ENCODE measurements around the gene TMEM140. TPM values are rescaled to one million over a fixed set of nuclear protein-coding genes. Genes with fewer than 3 reads are reported as not detected.

TMEM140 gene
- total RNA-seq, 3 donors from 2014 or later (not counting 1 experiment from before 2014, with no cell fraction given) = 60.0 to 81.7 (median 76.9) TPM

- intact Hi-C loops (cut with micrococcal nuclease) = loop anchor here (2.0 kb wide), 1 partner anchor 57 kb away; no protein-coding TSS in a partner anchor
- no peaks in the 10 kb centered on the region for H3K27me3 Mint-ChIP-seq (ENCODE audit: low read depth in 2 of 2)
- Histone ChIP-seq H3K9me3 (ENCODE audit: control insufficient read depth, insufficient read depth, low read length) (peaks cover 4% of the 10 kb centered on the region), H3K4me3 (ENCODE audit: low read length) (no peak overlapping the region), H3K36me3 (ENCODE audit: control insufficient read depth, insufficient read depth, low read length) (peaks cover 9% of the 10 kb centered on the region), H3K27ac (ENCODE audit: low read length) (peak overlapping the region; percentile 15), H3K4me1 (ENCODE audit: control insufficient read depth, insufficient read depth, low read length) (peaks cover 37% of the 10 kb centered on the region), H3K27me3 (ENCODE audit: control insufficient read depth, insufficient read depth, low read length) (no peaks in the 10 kb centered on the region)
- peaks cover 7 to 9% of the 10 kb centered on the region in 2 donors for H3K9me3 Mint-ChIP-seq
- ATAC-seq (peak in 1 of 3 donors; percentile 24), DNase-seq (no peak)
- peaks cover 77 to 82% of the 10 kb centered on the region in 2 donors for H3K4me1 Mint-ChIP-seq
- H3K36me3 Mint-ChIP-seq = peaks cover 18% of the 10 kb centered on the region
- WGBS (ENCODE audit: insufficient coverage) = 97% methylated on average over 1 of the region's 2 CpGs
- peak overlapping the region; percentile 75 for H3K4me3 Mint-ChIP-seq
- no peak for TF ChIP-seq CTCF (IDR thresholded peaks at IDR 0.05)
- peak overlapping the region; percentile 80 to 89 for H3K27ac Mint-ChIP-seq
These were observed 11.7 kb downstream of the TMEM140 start for GRCh38 chr7:135159359-135160085.

DNA sequence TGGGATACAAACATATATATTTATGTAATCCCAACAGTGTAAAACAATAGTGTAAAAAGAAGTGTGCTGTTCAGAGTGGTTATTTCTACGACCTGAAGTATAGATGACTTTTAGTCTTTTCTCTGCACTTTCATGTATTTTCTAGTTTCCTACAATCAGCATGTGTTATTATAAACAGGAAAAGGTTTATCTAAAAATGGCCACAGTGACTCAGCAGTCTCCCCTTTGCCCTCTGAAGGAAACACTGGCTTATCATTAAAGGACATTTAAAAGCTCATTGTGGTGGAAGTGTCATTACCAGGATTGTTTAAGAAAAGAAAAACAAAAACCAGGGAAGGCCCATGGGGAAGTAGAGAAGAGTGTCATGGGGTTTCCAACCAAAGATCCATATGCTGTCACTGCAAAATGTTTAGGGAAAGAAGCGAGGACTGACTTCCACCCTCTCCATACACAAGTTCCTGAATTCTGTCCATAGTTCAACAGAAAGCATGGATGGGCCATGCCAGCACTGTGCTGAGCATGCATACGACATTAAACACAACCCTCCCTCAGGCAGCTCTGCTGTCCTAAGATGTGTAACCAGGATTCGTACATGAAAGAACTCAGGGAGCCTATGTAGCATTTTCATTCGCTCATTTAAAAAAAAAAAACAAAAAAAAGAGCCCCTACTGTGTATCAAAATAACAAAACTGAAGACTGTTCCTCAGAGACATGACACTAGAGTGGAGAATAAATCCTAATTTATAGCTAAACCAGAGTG is 12.4 kb downstream of the TMEM140 start:
- H3K9me3 ChIP-seq (ENCODE audit: control insufficient read depth, insufficient read depth, low read length) = peaks cover 4% of the 10 kb centered on the region
- peak overlapping the region; percentile 16 for H3K27ac ChIP-seq (ENCODE audit: low read length)
- ATAC-seq (peak; percentile 56 to 68 (median 59)), DNase-seq (no peak)
- H3K9me3 Mint-ChIP-seq = peaks cover 3 to 7% of the 10 kb centered on the region in 2 donors
- peaks cover 37% of the 10 kb centered on the region for H3K4me1 ChIP-seq (ENCODE audit: control insufficient read depth, insufficient read depth, low read length)
- H3K4me1 Mint-ChIP-seq = peaks cover 70 to 74% of the 10 kb centered on the region in 2 donors
- TF ChIP-seq CTCF (IDR thresholded peaks at IDR 0.05) = no peak
- H3K27me3 ChIP-seq (ENCODE audit: control insufficient read depth, insufficient read depth, low read length) = no peaks in the 10 kb centered on the region
- H3K27me3 Mint-ChIP-seq (ENCODE audit: low read depth in 2 of 2) = no peaks in the 10 kb centered on the region
- H3K4me3 ChIP-seq (ENCODE audit: low read length) = no peak overlapping the region
- WGBS (ENCODE audit: insufficient coverage) = 65% methylated on average over 4 of the region's 5 CpGs
- peaks cover 15% of the 10 kb centered on the region for H3K36me3 Mint-ChIP-seq
- H3K36me3 ChIP-seq (ENCODE audit: control insufficient read depth, insufficient read depth, low read length) = peaks cover 15% of the 10 kb centered on the region
- peak overlapping the region; percentile 80 to 89 for H3K27ac Mint-ChIP-seq
- peak overlapping the region; percentile 75 for H3K4me3 Mint-ChIP-seq
- intact Hi-C loops (cut with micrococcal nuclease) = loop anchor here (2.0 kb wide), 1 partner anchor 57 kb away; no protein-coding TSS in a partner anchor

GRCh38 chr7:135160858-135161653 is 13.2 kb downstream of the TMEM140 start:
- WGBS (ENCODE audit: insufficient coverage) = 53% methylated on average over 9 of the region's 9 CpGs
- Histone ChIP-seq H3K4me1 (ENCODE audit: control insufficient read depth, insufficient read depth, low read length) (peaks cover 37% of the 10 kb centered on the region), H3K9me3 (ENCODE audit: control insufficient read depth, insufficient read depth, low read length) (no peaks in the 10 kb centered on the region), H3K4me3 (ENCODE audit: low read length) (no peak overlapping the region), H3K27me3 (ENCODE audit: control insufficient read depth, insufficient read depth, low read length) (no peaks in the 10 kb centered on the region), H3K27ac (ENCODE audit: low read length) (no peak overlapping the region), H3K36me3 (ENCODE audit: control insufficient read depth, insufficient read depth, low read length) (peaks cover 23% of the 10 kb centered on the region)
- DNase-seq (no peak), ATAC-seq (no peak)
- H3K4me3 Mint-ChIP-seq = peak overlapping the region; percentile 28
- H3K27me3 Mint-ChIP-seq (ENCODE audit: low read depth in 2 of 2) = no peaks in the 10 kb centered on the region
- TF ChIP-seq CTCF (IDR thresholded peaks at IDR 0.05) = no peak
- H3K36me3 Mint-ChIP-seq = peaks cover 12% of the 10 kb centered on the region
- peak overlapping the region; percentile 80 to 89 for H3K27ac Mint-ChIP-seq
- intact Hi-C loops (cut with micrococcal nuclease) = loop anchor here (2.0 kb wide), 1 partner anchor 58 kb away; no protein-coding TSS in a partner anchor
- peaks cover 67 to 72% of the 10 kb centered on the region in 2 donors for H3K4me1 Mint-ChIP-seq
- H3K9me3 Mint-ChIP-seq = peaks cover 2 to 6% of the 10 kb centered on the region in 2 donors

All from natural killer cell (primary cell).